Type B pancreatic cell (in vitro differentiated cells): ENCODE results near the gene ZNF609. TPM values are rescaled to one million over a fixed set of nuclear protein-coding genes. Genes with fewer than 3 reads are reported as not detected.

Source experiments
- DNase-seq: peaks from one replicate; pipeline ENCODE4 v3.0.0; 2021; ENCODE audit warnings: mixed read lengths; ENCODE audit not compliant: unreplicated experiment; ENCODE audit errors: extremely low spot score
- H3K27ac Mint-ChIP-seq: 2 replicates; pipeline ENCODE4 v1.8.0; 2021; ENCODE audit warnings: mild to moderate bottlenecking, mixed read lengths
- H3K27me3 Mint-ChIP-seq: 2 replicates; pipeline ENCODE4 v1.8.0; 2021; ENCODE audit warnings: mixed read lengths
- H3K36me3 Mint-ChIP-seq: 2 replicates; pipeline ENCODE4 v1.8.0; 2021; ENCODE audit warnings: mixed read lengths
- H3K4me1 Mint-ChIP-seq: one replicate; pipeline ENCODE4 v1.8.0; 2021; ENCODE audit warnings: mixed read lengths; ENCODE audit not compliant: unreplicated experiment
- H3K4me3 Mint-ChIP-seq: 2 replicates; pipeline ENCODE4 v1.8.0; 2021; ENCODE audit warnings: mild to moderate bottlenecking, mixed read lengths
- H3K9me3 Mint-ChIP-seq: 2 replicates; pipeline ENCODE4 v1.8.0; 2021; ENCODE audit warnings: mixed read lengths
- CTCF ChIP-seq: fragments of 200-600 bp; sonication (generic); conservative IDR thresholded peaks from 2 replicates; pipeline ENCODE4 v1.5.0; 2021; ENCODE audit warnings: antibody characterized with exemption, mild to moderate bottlenecking
- total RNA-seq: library from RNA; stranded (reverse); gene quantifications from 2 replicates; pipeline ENCODE4 v1.2.1, GENCODE V29; 2021; ENCODE audit warnings: low replicate concordance

Gene ZNF609
- total RNA-seq, 1 donor from 2014 or later, result 53.1 TPM

DNA sequence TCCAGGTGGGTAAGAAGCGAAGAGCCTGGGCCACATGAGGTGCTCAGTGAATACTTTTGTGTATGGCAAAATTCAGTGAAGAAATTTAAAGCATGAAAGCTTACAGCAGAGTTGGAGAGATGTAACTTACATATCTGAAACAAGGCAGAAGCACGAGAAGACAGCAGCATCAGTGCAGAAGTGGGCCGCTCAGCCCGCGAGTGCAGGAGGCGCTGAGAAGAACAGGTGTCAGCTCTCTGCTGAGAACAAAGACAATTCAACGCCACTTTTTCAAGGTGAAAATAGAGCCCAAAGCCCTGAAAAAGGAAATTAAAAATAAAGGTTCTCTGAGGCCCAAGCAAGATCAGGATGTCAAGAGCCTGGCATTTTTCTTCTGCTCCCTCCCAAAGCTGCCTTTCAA, 256.8 kb downstream of the ZNF609 start:
- Mint-ChIP-seq H3K9me3 (no peaks in the 10 kb centered on the region), H3K4me3 (no peak overlapping the region), H3K36me3 (no peaks in the 10 kb centered on the region), H3K27me3 (no peaks in the 10 kb centered on the region), H3K27ac (no peak overlapping the region), H3K4me1 (no peaks in the 10 kb centered on the region)
- no peak for DNase-seq
- no peak for TF ChIP-seq CTCF

DNA sequence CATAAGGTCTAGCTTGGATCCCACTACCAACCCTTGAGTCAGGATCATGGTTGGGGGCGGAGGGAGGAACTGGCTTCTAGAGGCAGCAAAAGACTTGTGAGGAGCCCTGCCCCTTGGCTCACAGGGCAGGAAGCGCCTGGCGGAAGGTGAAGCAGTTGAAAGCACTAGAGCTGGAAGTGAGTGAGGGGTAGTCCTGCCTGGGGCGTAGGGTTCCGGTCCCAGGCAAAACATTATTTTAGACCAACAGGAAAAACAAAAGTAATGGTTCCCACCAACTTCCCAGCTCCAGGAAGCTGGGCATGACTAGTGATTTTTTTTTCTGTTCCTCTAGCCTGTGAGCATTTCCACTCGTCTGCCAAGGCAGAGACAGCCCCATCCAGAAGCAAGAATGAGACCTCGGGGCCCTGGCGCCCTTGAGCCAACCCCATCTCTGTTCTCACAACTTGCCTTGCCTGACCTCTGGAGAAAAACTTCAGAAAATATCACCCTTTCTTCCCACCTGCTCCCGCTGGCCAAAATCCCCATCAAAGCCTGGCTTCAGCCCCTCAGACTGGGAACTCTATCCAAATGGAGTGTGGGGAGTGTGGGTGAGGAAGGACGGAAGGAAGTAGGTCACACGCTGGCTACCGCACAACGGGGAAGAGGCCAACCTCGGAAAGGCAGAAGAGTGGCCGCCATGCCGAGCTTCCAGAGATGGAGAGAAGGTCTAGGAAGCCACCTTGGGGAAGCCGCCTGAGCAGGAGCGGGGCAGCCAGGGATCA, 257.5 kb downstream of the ZNF609 start:
- DNase-seq, result no peak
- Mint-ChIP-seq H3K36me3 (no peaks in the 10 kb centered on the region), H3K4me1 (no peaks in the 10 kb centered on the region), H3K27ac (no peak overlapping the region), H3K9me3 (no peaks in the 10 kb centered on the region), H3K4me3 (no peak overlapping the region), H3K27me3 (no peaks in the 10 kb centered on the region)
- no peak for TF ChIP-seq CTCF

DNA sequence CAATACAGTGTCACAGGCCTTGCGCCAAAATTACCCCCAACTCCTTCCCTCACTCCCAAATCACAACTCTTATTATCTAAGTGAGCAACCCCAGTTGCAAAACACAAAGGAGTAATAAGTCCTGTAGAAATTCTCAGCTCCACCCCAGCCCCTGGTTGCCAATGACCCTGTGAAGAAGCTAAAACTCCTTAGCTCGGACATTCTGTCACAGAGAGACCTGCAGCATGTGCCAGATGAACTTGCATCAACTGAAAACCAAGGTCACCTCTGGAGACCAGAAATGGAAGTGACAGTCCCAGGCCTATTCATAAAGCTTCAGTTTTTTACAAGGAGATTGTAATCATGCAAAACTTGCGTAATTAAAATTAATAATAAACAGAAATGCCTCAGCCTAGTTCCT, 259.8 kb downstream of the ZNF609 start:
- TF ChIP-seq CTCF, result no peak
- no peak overlapping the region for H3K27ac Mint-ChIP-seq
- no peaks in the 10 kb centered on the region for H3K4me1 Mint-ChIP-seq
- no peaks in the 10 kb centered on the region for H3K27me3 Mint-ChIP-seq
- no peaks in the 10 kb centered on the region for H3K36me3 Mint-ChIP-seq
- no peak for DNase-seq
- H3K9me3 Mint-ChIP-seq, result no peaks in the 10 kb centered on the region
- H3K4me3 Mint-ChIP-seq, result no peak overlapping the region

- no peak for TF ChIP-seq CTCF
- H3K4me1 Mint-ChIP-seq, result peaks cover 16% of the 10 kb centered on the region
- H3K27ac Mint-ChIP-seq, result no peak overlapping the region
- no peaks in the 10 kb centered on the region for H3K9me3 Mint-ChIP-seq
- no peaks in the 10 kb centered on the region for H3K27me3 Mint-ChIP-seq
- DNase-seq, result no peak
- no peaks in the 10 kb centered on the region for H3K36me3 Mint-ChIP-seq
- H3K4me3 Mint-ChIP-seq, result no peak overlapping the region
Measured at GRCh38 chr15:64730151-64730550, 269.8 kb downstream of the ZNF609 start.

DNA sequence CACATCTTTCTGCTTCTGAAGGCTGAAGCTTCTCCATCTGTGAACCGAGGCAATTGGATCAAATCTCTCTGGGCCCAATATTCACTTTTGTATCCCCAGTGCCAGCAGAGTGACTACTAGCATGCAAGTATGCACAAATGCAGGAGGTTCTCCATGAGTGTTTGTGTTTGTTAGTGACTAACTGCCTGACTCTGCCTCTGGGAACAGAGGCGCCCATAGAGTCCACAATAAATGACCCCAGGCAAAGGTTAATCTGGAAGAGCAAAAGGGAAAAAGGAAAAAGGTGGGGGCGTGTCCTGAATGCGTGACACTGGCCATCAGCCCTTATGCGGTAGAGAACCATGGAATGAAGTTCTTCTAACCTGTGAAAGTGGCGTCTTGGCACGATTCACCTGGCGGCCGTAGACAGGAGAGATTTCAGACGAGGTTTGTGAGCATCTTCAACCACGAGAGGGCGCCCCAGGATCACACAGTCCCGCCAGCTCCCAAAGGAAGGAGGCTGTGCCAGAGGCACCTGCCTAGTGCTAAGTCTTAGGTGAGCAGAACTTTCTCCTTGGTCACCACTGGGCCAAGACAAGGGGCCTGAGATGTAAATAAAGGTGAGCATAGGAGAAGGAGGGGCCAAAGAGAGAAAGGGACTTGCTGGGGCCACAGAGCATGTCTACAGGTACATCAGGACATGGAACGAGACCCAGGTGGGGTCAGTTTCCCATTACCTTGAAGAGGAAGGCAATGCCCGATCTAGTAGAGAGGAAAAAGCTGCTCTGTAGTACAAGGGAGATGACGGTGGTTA, 270.8 kb downstream of the ZNF609 start:
- peak; percentile 87 for DNase-seq
- Mint-ChIP-seq H3K9me3 (no peaks in the 10 kb centered on the region), H3K27ac (peak overlapping the region; percentile 49), H3K27me3 (no peaks in the 10 kb centered on the region), H3K4me3 (no peak overlapping the region), H3K36me3 (no peaks in the 10 kb centered on the region), H3K4me1 (peaks cover 16% of the 10 kb centered on the region)
- TF ChIP-seq CTCF, result peak; percentile 95
